Ramos (cell line): ENCODE results near the gene PSME2.

Experiments used
- in situ Hi-C: fragments of 300-500 bp; cut with MboI; formaldehyde crosslinking; loops from one replicate; pipeline ENCODE4 v1.14.3; 2022; ENCODE audit warnings: low sequenced_read_pairs; ENCODE audit not compliant: unreplicated experiment

PSME2 gene

GRCh38 chr14:24138396-24139271, 7.8 kb downstream of the PSME2 start:
- in situ Hi-C loops, result no loop called here

- in situ Hi-C loops, result no loop called here
These were observed 8.6 kb downstream of the PSME2 start for GRCh38 chr14:24137529-24138395.

- in situ Hi-C loops, result no loop called here
These were observed 9.5 kb downstream of the PSME2 start for GRCh38 chr14:24136684-24137528.

GRCh38 chr14:24135834-24136683, 10.4 kb downstream of the PSME2 start, which contains the start of gene PSME1:
Gene PSME1, plus strand, starts transcription at chr14:24136194. Its CDS starts 69 bp downstream, at chr14:24136263.
- in situ Hi-C loops, result no loop called here

GRCh38 chr14:24135584-24135833, 10.9 kb downstream of the PSME2 start:
- in situ Hi-C loops, result no loop called here

- in situ Hi-C loops, result no loop called here
These were observed 12.7 kb downstream of the PSME2 start for GRCh38 chr14:24133735-24134134.

- in situ Hi-C loops, result no loop called here
These were observed 13.4 kb downstream of the PSME2 start for GRCh38 chr14:24132976-24133375.

GRCh38 chr14:24132061-24132685, 14.2 kb downstream of the PSME2 start:
- in situ Hi-C loops, result no loop called here

GRCh38 chr14:24131549-24131966, 14.9 kb downstream of the PSME2 start:
- in situ Hi-C loops, result no loop called here

GRCh38 chr14:24130717-24131548, 15.5 kb downstream of the PSME2 start:
- in situ Hi-C loops, result no loop called here

- in situ Hi-C loops, result no loop called here
These were observed 16.1 kb downstream of the PSME2 start, which contains the start of gene FITM1 for GRCh38 chr14:24130380-24130716. Gene FITM1, plus strand, starts transcription at chr14:24130659. Its CDS starts 905 bp downstream, at chr14:24131564.

- in situ Hi-C loops, result no loop called here
These were observed 16.9 kb downstream of the PSME2 start for GRCh38 chr14:24129410-24129998.

GRCh38 chr14:24127673-24128072, 18.7 kb downstream of the PSME2 start:
- in situ Hi-C loops, result no loop called here

- in situ Hi-C loops, result no loop called here
These were observed 19.5 kb downstream of the PSME2 start for GRCh38 chr14:24126939-24127338.

- in situ Hi-C loops, result no loop called here
These were observed 22.7 kb downstream of the PSME2 start for GRCh38 chr14:24123424-24124417.

GRCh38 chr14:24122898-24123297, 23.5 kb downstream of the PSME2 start:
- in situ Hi-C loops, result no loop called here

GRCh38 chr14:24122416-24122815, 24.0 kb downstream of the PSME2 start:
- in situ Hi-C loops, result no loop called here
